GM12878 (cell line): ENCODE measurements around the gene TBXA2R. TPM values are rescaled to one million over a fixed set of nuclear protein-coding genes. Genes with fewer than 3 reads are reported as not detected.

Experiments
- BRCA1 ChIP-seq: IDR thresholded peaks from 2 replicates; pipeline ENCODE4 v1.6.1; 2011; ENCODE audit warnings: low read depth, low read length, improper control_type of control experiment
- CBX3 ChIP-seq: fragments of 200-600 bp; sonication (generic); IDR thresholded peaks from 2 replicates; pipeline ENCODE4 v1.6.1; 2016; ENCODE audit warnings: low read depth, borderline replicate concordance
- EGR1 ChIP-seq, 2 experiments: IDR thresholded peaks; 1 replicate in 1 of 2; 2 replicates in 1 of 2; pipeline ENCODE4 v1.6.1; 2011 to 2012; ENCODE audit warnings: low read depth in 2 of 2, low read length in 2 of 2, borderline replicate concordance in 1 of 2, mild to moderate bottlenecking in 1 of 2, moderate library complexity in 1 of 2
- ESRRA ChIP-seq: IDR thresholded peaks from 2 replicates; pipeline ENCODE4 v1.6.1; 2012; ENCODE audit warnings: mild to moderate bottlenecking, low read length, improper control_type of control experiment
- ETV6 ChIP-seq, 2 experiments: fragments of 450-650 bp in 1 of 2; IDR thresholded peaks in 1 of 2; conservative IDR thresholded peaks in 1 of 2; 2 replicates each; pipeline ENCODE4 v1.6.1; 2014; ENCODE audit warnings: antibody characterized with exemption in 1 of 2, borderline replicate concordance in 1 of 2, low read depth in 1 of 2, mild to moderate bottlenecking in 1 of 2, moderate library complexity in 1 of 2
- MEF2B ChIP-seq: fragments of 450-650 bp; IDR thresholded peaks from 2 replicates; pipeline ENCODE4 v1.6.1; 2018; ENCODE audit warnings: mild to moderate bottlenecking, moderate library complexity; ENCODE audit not compliant: partially characterized antibody, poor library complexity, severe bottlenecking
- POU2F2 ChIP-seq: IDR thresholded peaks from 3 replicates; pipeline ENCODE4 v1.6.1; 2011; ENCODE audit warnings: low read depth, mild to moderate bottlenecking, low read length, borderline replicate concordance
- RCOR1 ChIP-seq: conservative IDR thresholded peaks from 2 replicates; pipeline ENCODE4 v1.6.1; 2012; ENCODE audit warnings: low read depth, low read length, improper control_type of control experiment
- RFX5 ChIP-seq: IDR thresholded peaks from 2 replicates; pipeline ENCODE4 v1.6.1; 2011; ENCODE audit warnings: low read depth, low read length, improper control_type of control experiment
- SP1 ChIP-seq: IDR thresholded peaks from one replicate; pipeline ENCODE4 v1.6.1; 2011; ENCODE audit warnings: low read depth, low read length
- SREBF2 ChIP-seq: IDR thresholded peaks from 2 replicates; pipeline ENCODE4 v1.6.1; 2012; ENCODE audit warnings: mild to moderate bottlenecking, low read length
- SUPT20H ChIP-seq: IDR thresholded peaks from 2 replicates; pipeline ENCODE4 v1.6.1; 2011; ENCODE audit warnings: low read depth, mild to moderate bottlenecking, low read length, moderate library complexity, borderline replicate concordance; ENCODE audit not compliant: control insufficient read depth
- TCF7 ChIP-seq: IDR thresholded peaks from 2 replicates; pipeline ENCODE4 v1.6.1; 2014; ENCODE audit warnings: antibody characterized with exemption, borderline replicate concordance
- ZBED1 ChIP-seq: IDR thresholded peaks from 2 replicates; pipeline ENCODE4 v1.6.1; 2016; ENCODE audit warnings: borderline replicate concordance
- ZNF622 ChIP-seq: fragments of 450-650 bp; IDR thresholded peaks from 2 replicates; pipeline ENCODE4 v1.6.1; 2017; ENCODE audit warnings: mild to moderate bottlenecking, inconsistent platforms
- ZZZ3 ChIP-seq: IDR thresholded peaks from 2 replicates; pipeline ENCODE4 v1.6.1; 2011; ENCODE audit warnings: low read depth; ENCODE audit not compliant: control insufficient read depth, insufficient read length
- polyA plus RNA-seq, 11 experiments: library from polyadenylated mRNA; depleted of rRNA in 4 of 11; unstranded in 6 of 11; stranded (reverse) in 5 of 11; fragments of >200 nt; fragmentation: Nextera tagmentation in 4 of 11; fragmentation: Illumina TruSeq in 1 of 11; extraction: Ambion mirVana in 4 of 11; extraction: Trizol in 1 of 11; gene quantifications; 1 replicate in 1 of 11; 2 replicates in 10 of 11; pipeline versions ENCODE4 v1.2.1 to v1.2.3, GENCODE V29; 2011 to 2016; ENCODE audit warnings: inconsistent platforms in 2 of 11, missing spikeins in 2 of 11, low read depth in 1 of 11
- total RNA-seq, 4 experiments: library from RNA; depleted of rRNA in 3 of 4; stranded (reverse); fragments of >200 nt in 3 of 4; fragmentation: Illumina TruSeq in 1 of 4; extraction: Trizol in 1 of 4; gene quantifications; 2 replicates each; pipeline versions ENCODE4 v1.2.1 to v1.2.3, GENCODE V29; 2013 to 2021
- TF ChIP-seq, protein P1 (sequence below): fragments of 450-650 bp; IDR thresholded peaks from 2 replicates; pipeline ENCODE4 v1.6.1; 2016; ENCODE audit warnings: mild to moderate bottlenecking, moderate library complexity, borderline replicate concordance

Gene TBXA2R
- total and polyA plus RNA-seq, 10 of the 15 experiments (the other 5 are each of a cell fraction or from before 2014, with no cell fraction given) = 0.03 TPM; not detected in 8

DNA sequence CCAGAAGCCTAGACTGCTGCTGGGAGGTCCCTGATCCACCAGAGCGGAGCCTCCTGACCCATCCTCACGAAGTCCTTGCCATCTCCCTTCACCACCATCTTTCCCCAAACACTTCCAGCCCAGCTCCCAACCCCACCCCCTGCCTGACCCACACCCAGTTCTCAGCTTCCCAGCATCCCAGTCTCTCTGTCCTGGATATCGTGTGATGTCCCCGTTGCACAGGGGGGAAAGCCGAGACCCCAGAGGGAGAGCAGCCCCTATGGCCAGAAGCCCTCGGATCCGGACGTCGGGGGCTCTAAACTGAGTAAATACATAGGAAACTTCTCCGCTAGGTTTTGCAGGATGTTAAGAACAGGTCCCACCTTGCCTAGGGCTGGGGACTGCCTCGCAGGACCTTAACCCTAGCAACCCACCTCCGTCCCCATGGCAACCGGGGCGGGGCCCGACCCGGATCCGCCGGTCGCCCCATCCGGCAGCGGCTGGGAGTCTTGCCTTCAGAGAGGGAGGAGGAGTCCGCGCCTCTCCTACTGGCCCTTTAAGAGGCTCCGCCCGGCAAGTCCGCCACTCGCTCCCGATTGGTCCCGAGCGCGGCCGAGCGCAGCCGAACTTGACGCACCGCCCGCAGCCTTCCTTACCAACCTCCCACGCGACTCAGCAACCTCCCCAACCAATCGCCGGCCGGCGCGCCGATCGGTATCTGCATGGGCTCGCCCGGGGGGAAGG is 34.4 kb downstream of the TBXA2R start (continued):
- TF ChIP-seq SREBF2 = no peak
- peak; percentile 86 for TF ChIP-seq RFX5
- TF ChIP-seq BRCA1 = no peak
- TF ChIP-seq EGR1 (IDR thresholded peaks at IDR 0.05; ENCODE audit: borderline replicate concordance in 1 of 2, low read depth in 2 of 2, low read length in 2 of 2) = no peak
- TF ChIP-seq ZNF622 = peak; percentile 50; the same call in 1 of the 2 replicates
- TF ChIP-seq MEF2B = peak; percentile 52
- peak; percentile 91 for TF ChIP-seq SP1
- no peak for TF ChIP-seq ZZZ3
- TF ChIP-seq CBX3 = no peak
- no peak for TF ChIP-seq SUPT20H
- TF ChIP-seq ESRRA = no peak
- TF ChIP-seq ETV6 (conservative IDR thresholded peaks at IDR 0.05 in 1 of 2, IDR thresholded peaks at IDR 0.05 in 1 of 2; ENCODE audit: borderline replicate concordance in 1 of 2, low read depth in 1 of 2) = no peak
- TF ChIP-seq, protein P1, sequence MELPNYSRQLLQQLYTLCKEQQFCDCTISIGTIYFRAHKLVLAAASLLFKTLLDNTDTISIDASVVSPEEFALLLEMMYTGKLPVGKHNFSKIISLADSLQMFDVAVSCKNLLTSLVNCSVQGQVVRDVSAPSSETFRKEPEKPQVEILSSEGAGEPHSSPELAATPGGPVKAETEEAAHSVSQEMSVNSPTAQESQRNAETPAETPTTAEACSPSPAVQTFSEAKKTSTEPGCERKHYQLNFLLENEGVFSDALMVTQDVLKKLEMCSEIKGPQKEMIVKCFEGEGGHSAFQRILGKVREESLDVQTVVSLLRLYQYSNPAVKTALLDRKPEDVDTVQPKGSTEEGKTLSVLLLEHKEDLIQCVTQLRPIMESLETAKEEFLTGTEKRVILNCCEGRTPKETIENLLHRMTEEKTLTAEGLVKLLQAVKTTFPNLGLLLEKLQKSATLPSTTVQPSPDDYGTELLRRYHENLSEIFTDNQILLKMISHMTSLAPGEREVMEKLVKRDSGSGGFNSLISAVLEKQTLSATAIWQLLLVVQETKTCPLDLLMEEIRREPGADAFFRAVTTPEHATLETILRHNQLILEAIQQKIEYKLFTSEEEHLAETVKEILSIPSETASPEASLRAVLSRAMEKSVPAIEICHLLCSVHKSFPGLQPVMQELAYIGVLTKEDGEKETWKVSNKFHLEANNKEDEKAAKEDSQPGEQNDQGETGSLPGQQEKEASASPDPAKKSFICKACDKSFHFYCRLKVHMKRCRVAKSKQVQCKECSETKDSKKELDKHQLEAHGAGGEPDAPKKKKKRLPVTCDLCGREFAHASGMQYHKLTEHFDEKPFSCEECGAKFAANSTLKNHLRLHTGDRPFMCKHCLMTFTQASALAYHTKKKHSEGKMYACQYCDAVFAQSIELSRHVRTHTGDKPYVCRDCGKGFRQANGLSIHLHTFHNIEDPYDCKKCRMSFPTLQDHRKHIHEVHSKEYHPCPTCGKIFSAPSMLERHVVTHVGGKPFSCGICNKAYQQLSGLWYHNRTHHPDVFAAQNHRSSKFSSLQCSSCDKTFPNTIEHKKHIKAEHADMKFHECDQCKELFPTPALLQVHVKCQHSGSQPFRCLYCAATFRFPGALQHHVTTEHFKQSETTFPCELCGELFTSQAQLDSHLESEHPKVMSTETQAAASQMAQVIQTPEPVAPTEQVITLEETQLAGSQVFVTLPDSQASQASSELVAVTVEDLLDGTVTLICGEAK = peak; percentile 54; the same call in 1 of the 2 replicates
- no peak for TF ChIP-seq ZBED1
- TF ChIP-seq TCF7 = no peak
- TF ChIP-seq POU2F2 = peak; percentile 52; the same call in 1 of the 3 replicates
- TF ChIP-seq RCOR1 = no peak
